ENCODE data around the gene NRAS.

DNA sequence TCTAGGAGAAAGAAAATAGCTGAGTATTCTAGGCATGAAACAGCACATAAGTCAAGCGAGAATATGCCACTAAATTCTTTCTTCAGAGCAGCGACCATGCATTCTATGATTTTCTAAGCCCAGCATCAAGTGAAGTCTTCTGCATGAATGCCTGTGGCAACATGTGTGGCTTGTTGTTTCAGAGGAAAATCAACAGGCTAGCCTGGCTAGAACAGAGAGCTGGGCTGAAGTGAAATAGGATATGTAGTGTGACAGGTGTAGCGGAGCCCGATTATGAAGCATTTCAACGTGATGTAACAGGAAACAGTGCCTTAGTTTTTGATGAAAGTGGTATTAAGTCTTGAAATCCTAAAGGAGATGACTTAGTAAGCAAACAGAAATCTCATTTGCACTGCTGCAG is 34.2 kb upstream of the NRAS start:
- TF ChIP-seq, protein P1, sequence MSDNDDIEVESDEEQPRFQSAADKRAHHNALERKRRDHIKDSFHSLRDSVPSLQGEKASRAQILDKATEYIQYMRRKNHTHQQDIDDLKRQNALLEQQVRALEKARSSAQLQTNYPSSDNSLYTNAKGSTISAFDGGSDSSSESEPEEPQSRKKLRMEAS (CRISPR knock-in tag; IDR thresholded peaks at IDR 0.05) = no peak
- TF ChIP-seq TP53 (CRISPR knock-in tag; IDR thresholded peaks at IDR 0.05) (no peak), NR1H2 (CRISPR knock-in tag; IDR thresholded peaks at IDR 0.05) (no peak)
- TF ChIP-seq, protein P2, sequence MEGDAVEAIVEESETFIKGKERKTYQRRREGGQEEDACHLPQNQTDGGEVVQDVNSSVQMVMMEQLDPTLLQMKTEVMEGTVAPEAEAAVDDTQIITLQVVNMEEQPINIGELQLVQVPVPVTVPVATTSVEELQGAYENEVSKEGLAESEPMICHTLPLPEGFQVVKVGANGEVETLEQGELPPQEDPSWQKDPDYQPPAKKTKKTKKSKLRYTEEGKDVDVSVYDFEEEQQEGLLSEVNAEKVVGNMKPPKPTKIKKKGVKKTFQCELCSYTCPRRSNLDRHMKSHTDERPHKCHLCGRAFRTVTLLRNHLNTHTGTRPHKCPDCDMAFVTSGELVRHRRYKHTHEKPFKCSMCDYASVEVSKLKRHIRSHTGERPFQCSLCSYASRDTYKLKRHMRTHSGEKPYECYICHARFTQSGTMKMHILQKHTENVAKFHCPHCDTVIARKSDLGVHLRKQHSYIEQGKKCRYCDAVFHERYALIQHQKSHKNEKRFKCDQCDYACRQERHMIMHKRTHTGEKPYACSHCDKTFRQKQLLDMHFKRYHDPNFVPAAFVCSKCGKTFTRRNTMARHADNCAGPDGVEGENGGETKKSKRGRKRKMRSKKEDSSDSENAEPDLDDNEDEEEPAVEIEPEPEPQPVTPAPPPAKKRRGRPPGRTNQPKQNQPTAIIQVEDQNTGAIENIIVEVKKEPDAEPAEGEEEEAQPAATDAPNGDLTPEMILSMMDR (IDR thresholded peaks at IDR 0.05) = no peak
